Measurements from ENCODE around the gene SMYD4.

GRCh38 chr17:1803280-1803679 is 26.4 kb downstream of the SMYD4 start:
- no peak for TF ChIP-seq CTCF (conservative IDR thresholded peaks at IDR 0.05; ENCODE audit: low read depth in 2 of 2)
- no peak for TF ChIP-seq EZH2 (IDR thresholded peaks at IDR 0.05; ENCODE audit: low read depth, unreplicated experiment)
- TF ChIP-seq REST (IDR thresholded peaks at IDR 0.05; ENCODE audit: unreplicated experiment): no peak
- TF ChIP-seq ETS1 (IDR thresholded peaks at IDR 0.05): no peak
- no peak for TF ChIP-seq NANOG (IDR thresholded peaks at IDR 0.05; ENCODE audit: borderline replicate concordance)
- TF ChIP-seq JUNB (IDR thresholded peaks at IDR 0.05; ENCODE audit: unreplicated experiment): no peak
- TF ChIP-seq POLR2AphosphoS5 (IDR thresholded peaks at IDR 0.05; ENCODE audit: low read depth): no peak
- TF ChIP-seq ZNF331 (CRISPR knock-in tag; IDR thresholded peaks at IDR 0.05; ENCODE audit: low read depth): no peak
- TF ChIP-seq EZH2phosphoT487 (IDR thresholded peaks at IDR 0.05; ENCODE audit: unreplicated experiment): no peak
- no peak for TF ChIP-seq CREB1 (CRISPR knock-in tag; IDR thresholded peaks at IDR 0.05; ENCODE audit: low read depth)
- TF ChIP-seq ZNF114 (CRISPR knock-in tag; IDR thresholded peaks at IDR 0.05): no peak
- no peak for TF ChIP-seq STAT1 (IDR thresholded peaks at IDR 0.05; ENCODE audit: unreplicated experiment)
